Osteoblast (primary cell): ENCODE measurements around the gene PTPN14. TPM values are rescaled to one million over a fixed set of nuclear protein-coding genes. Genes with fewer than 3 reads are reported as not detected.
"Not testable (repeated sequence)": the region's sequence is repeated elsewhere in the genome, so short reads cannot be mapped to it uniquely, and the experiment has no call there.

Source experiments
- DNase-seq: peaks from one replicate; pipeline ENCODE4 v3.0.0; 2011; ENCODE audit warnings: low spot score, mixed read lengths; ENCODE audit not compliant: insufficient read length; ENCODE audit errors: missing footprints
- H2AFZ ChIP-seq: 2 replicates; pipeline ENCODE4 v1.6.0; 2011; ENCODE audit warnings: mild to moderate bottlenecking, low read length
- H3K27ac ChIP-seq: 2 replicates; pipeline ENCODE4 v1.5.1; 2011; ENCODE audit warnings: mild to moderate bottlenecking, low read depth, low read length, moderate library complexity
- H3K27me3 ChIP-seq: 2 replicates; pipeline ENCODE4 v1.6.0; 2012; ENCODE audit warnings: mild to moderate bottlenecking, control low read depth, inconsistent platforms, low read length, moderate library complexity; ENCODE audit not compliant: insufficient read depth
- H3K36me3 ChIP-seq: 2 replicates; pipeline ENCODE4 v1.5.1; 2011; ENCODE audit warnings: mild to moderate bottlenecking, low read length, control low read depth, moderate library complexity; ENCODE audit not compliant: insufficient read depth
- H3K4me1 ChIP-seq: 2 replicates; pipeline ENCODE4 v1.5.1; 2011; ENCODE audit warnings: mild to moderate bottlenecking, low read length, control low read depth, moderate library complexity; ENCODE audit not compliant: insufficient read depth
- H3K4me2 ChIP-seq: 2 replicates; pipeline ENCODE4 v1.6.0; 2011; ENCODE audit warnings: mild to moderate bottlenecking, low read length; ENCODE audit not compliant: insufficient read depth
- H3K4me3 ChIP-seq: fragments of 200-600 bp; sonication (generic); 3 replicates; pipeline ENCODE4 v1.5.1; 2012; ENCODE audit warnings: mild to moderate bottlenecking, low read length, inconsistent platforms; ENCODE audit not compliant: insufficient read depth
- H3K79me2 ChIP-seq: 2 replicates; pipeline ENCODE4 v1.6.0; 2012; ENCODE audit warnings: mild to moderate bottlenecking, low read length, control low read depth, inconsistent platforms; ENCODE audit not compliant: insufficient read depth
- H3K9me3 ChIP-seq: 2 replicates; pipeline ENCODE4 v1.5.1; 2011; ENCODE audit warnings: low read depth, low read length, control low read depth
- H4K20me1 ChIP-seq: 2 replicates; pipeline ENCODE4 v1.6.0; 2012; ENCODE audit warnings: mild to moderate bottlenecking, low read length, control low read depth; ENCODE audit not compliant: insufficient read depth
- CTCF ChIP-seq: IDR thresholded peaks from 2 replicates; pipeline ENCODE4 v1.5.1; 2011; ENCODE audit warnings: mild to moderate bottlenecking, low read depth, low read length, moderate library complexity; ENCODE audit errors: extremely low read depth
- total RNA-seq: library from RNA; depleted of rRNA; stranded (reverse); fragments of >200 nt; gene quantifications from 2 replicates; pipeline ENCODE4 v1.2.3, GENCODE V29; 2012

The PTPN14 gene
- total RNA-seq, 1 donor = 131 TPM

GRCh38 chr1:214494706-214495105 is 56.7 kb downstream of the PTPN14 start:
- Histone ChIP-seq H3K27me3 (no peaks in the 10 kb centered on the region), H3K4me2 (no peak overlapping the region), H3K27ac (peak overlapping the region; percentile 15), H3K4me3 (no peak overlapping the region), H2AFZ (no peak overlapping the region), H3K79me2 (peaks cover 90% of the 10 kb centered on the region), H3K36me3 (no peaks in the 10 kb centered on the region), H4K20me1 (peaks cover 52% of the 10 kb centered on the region), H3K9me3 (no peaks in the 10 kb centered on the region), H3K4me1 (peaks cover 40% of the 10 kb centered on the region)
- no peak for DNase-seq
- no peak for TF ChIP-seq CTCF

- not testable (repeated sequence) for H2AFZ ChIP-seq, H3K27me3 ChIP-seq, DNase-seq, H3K9me3 ChIP-seq, H3K36me3 ChIP-seq, H3K4me2 ChIP-seq, H3K4me3 ChIP-seq
- Histone ChIP-seq H3K79me2 (peaks cover 90% of the 10 kb centered on the region), H3K27ac (peak overlapping the region; percentile 14), H3K4me1 (peaks cover 40% of the 10 kb centered on the region), H4K20me1 (peaks cover 54% of the 10 kb centered on the region)
Measured at GRCh38 chr1:214494179-214494578, 57.2 kb downstream of the PTPN14 start.

- Histone ChIP-seq H3K4me1 (peaks cover 40% of the 10 kb centered on the region), H3K4me2 (no peak overlapping the region), H3K9me3 (no peaks in the 10 kb centered on the region), H3K27me3 (no peaks in the 10 kb centered on the region), H2AFZ (no peak overlapping the region), H3K4me3 (no peak overlapping the region), H3K79me2 (peaks cover 90% of the 10 kb centered on the region), H3K27ac (peak overlapping the region; percentile 38), H3K36me3 (no peaks in the 10 kb centered on the region), H4K20me1 (peaks cover 54% of the 10 kb centered on the region)
- no peak for DNase-seq
- no peak for TF ChIP-seq CTCF
Measured at GRCh38 chr1:214493126-214493796, 58.1 kb downstream of the PTPN14 start.

- H2AFZ ChIP-seq = no peak overlapping the region
- H3K4me3 ChIP-seq = no peak overlapping the region
- no peaks in the 10 kb centered on the region for H3K36me3 ChIP-seq
- H3K4me1 ChIP-seq = peaks cover 37% of the 10 kb centered on the region
- peaks cover 91% of the 10 kb centered on the region for H3K79me2 ChIP-seq
- H3K27ac ChIP-seq = peak overlapping the region; percentile 38
- peaks cover 54% of the 10 kb centered on the region for H4K20me1 ChIP-seq
- H3K4me2 ChIP-seq = no peak overlapping the region
- no peaks in the 10 kb centered on the region for H3K27me3 ChIP-seq
- H3K9me3 ChIP-seq = no peaks in the 10 kb centered on the region
- DNase-seq = no peak
- TF ChIP-seq CTCF = no peak
Measured at GRCh38 chr1:214492401-214493075, 58.9 kb downstream of the PTPN14 start.
